NCI-H2227 treated with DMSO at 0.1 percent for 48 hours (cell line): Measurements from ENCODE around the gene CORO2A.
"Not testable (repeated sequence)": the region's sequence is repeated elsewhere in the genome, so short reads cannot be mapped to it uniquely, and the experiment has no call there.

Experiments used
- DNase-seq: peaks from one replicate; lab custom pipeline; 2025; lab: John Stamatoyannopoulos, UW

CORO2A gene

GRCh38 chr9:98190757-98191105 lies 1.7 kb downstream of the CORO2A start:
- DNase-seq, result no peak

GRCh38 chr9:98189412-98189811 lies 3.0 kb downstream of the CORO2A start:
- DNase-seq, result no peak

GRCh38 chr9:98187926-98188325 lies 4.5 kb downstream of the CORO2A start:
- DNase-seq, result no peak

GRCh38 chr9:98186236-98186635 lies 6.2 kb downstream of the CORO2A start:
- no peak for DNase-seq

GRCh38 chr9:98185611-98186171 lies 6.7 kb downstream of the CORO2A start:
- DNase-seq, result no peak

DNA sequence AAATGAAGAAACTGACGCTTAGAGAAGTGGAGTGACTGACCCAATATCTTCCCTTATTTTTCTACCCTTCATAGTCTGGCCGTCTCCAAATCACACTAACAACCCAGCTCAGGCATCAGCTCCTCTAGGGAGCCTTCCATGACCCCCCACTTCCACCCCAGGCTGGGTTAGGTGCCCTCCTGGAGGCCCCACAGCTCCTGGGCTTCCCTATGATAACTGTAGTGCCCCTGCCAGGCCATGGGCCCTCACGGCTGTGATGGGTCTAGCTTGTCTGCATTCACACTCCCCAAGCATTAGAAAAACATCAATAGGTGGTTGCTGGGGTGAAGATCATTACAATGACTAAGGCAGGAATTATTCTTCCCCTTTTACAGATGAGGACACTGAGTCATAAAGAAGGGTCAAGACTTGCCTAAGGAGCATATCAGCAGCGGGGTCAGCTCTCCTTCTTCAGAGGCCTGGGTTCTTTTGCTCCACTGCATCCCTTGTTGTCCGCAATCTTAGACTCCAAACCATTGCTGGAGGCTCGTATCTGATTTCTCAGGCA lies 7.3 kb downstream of the CORO2A start:
- DNase-seq, result no peak

- no peak for DNase-seq
These were observed 8.1 kb downstream of the CORO2A start for GRCh38 chr9:98184326-98184725.

DNA sequence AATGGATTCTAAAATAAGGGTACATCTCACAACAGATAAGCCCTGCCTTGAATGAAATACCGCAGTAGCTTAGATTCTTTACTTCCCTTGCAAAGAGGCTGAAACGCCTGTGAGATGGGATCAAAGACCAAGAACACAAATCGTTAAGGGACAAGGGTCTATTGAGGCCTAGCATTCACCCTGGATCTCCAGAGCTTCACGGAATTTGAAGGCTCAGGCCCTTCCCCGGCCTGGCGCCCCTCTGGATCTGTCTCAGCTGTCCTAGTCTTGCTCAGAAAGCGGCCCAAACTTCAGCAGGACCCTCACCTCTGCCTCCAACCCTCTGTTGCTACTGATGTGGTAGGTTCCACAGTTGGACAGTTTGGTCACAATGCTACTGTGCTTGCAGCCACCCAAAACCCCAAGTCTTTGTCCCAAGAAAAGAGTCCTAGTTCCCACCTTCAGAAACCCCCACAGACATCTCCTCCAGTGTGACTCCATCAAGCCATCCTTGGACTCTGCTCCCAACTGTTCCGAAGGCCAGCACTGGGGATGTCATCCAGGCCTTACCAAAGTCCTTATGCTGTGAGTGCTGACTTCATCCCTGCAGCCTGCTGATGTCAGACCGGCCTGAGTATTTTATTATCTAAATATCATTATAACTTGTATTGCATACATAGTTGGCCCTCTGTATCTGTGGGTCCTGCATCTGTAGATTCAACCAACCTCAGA lies 9.4 kb downstream of the CORO2A start:
- DNase-seq, result no peak

- no peak for DNase-seq
These were observed 10.2 kb downstream of the CORO2A start for GRCh38 chr9:98182069-98182820.

DNA sequence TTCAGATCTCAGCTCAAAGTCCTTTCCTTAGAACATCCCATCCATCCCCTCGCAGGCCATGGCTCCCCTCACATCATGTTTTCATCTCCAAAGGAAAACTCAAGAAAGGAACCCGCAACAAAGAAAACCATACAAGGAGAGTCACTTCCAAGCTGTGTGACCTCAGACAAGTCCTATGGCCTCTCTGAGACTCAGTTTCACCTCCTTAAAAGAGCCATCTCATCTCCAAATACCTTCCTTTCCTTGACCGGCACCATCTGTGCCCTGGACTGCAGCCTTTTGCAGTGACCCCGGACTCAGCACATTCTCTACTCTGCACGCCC lies 10.7 kb downstream of the CORO2A start:
- DNase-seq, result no peak

DNA sequence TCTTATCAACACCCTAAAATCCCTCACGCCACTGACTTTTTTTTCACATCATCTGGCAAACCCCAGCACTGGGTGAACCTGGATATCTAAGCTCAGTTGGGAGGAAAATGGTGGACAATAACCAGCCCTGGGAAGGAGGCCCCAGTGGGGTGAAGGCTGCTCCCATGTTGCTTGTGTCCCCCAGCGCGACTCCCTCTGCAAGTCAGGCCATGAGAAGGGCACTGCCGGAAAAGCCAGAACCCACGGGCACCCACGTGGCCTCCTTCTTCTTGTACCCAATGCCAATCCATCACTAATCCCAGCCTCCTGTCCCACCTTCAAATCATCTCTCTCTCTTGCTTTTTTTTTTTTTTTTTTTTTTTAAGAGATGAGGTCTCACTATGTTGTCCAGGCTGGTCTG lies 11.4 kb downstream of the CORO2A start:
- DNase-seq, result no peak

DNA sequence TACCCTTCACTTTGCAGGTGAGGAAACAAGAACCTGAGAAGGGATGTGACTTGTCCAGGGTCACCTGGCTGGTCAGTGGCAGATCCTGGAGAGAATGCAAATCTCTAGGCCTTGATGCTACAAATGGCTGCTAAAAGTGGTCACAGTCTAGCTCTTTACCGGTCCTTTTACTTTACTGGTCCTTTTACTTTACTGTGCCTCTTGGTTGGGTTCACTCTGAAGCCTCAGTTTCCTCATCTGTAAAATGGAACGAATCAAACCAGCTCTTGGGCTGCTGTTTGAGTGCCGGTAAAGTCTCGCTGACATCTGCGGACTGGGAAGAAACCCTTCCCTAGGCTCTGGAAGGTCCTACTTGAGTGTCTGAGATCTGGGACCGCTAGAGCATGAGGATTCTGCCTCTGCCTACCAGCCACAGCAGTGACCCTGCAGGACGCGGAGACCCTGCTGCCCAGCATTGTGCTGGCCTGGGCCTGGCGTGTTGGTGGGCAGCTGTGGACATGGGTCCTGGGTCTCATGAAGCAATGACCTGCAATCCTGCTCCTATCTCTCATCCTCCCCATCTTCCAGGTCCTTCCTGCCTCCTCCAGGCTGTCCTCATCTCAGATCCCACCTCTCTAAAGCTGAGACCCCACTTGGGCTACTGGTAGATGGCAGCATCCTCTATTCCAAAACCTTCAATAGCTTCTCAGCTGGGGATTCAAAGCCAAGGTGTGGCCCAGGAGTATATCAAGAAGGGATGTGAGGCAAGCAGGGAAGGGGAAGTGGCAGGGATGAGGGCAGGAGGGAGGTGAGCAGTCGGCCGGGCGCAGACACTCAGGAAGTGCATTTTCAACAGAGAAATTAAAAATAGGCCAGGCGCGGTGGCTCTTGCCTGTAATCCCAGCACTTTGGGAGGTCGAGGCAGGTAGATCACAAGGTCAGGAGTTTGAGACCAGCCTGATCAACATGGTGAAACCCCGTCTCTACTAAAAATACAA lies 13.3 kb downstream of the CORO2A start:
- DNase-seq, result no peak

GRCh38 chr9:98176391-98177259 lies 15.8 kb downstream of the CORO2A start:
- no peak for DNase-seq

GRCh38 chr9:98175762-98176161 lies 16.7 kb downstream of the CORO2A start:
- no peak for DNase-seq

GRCh38 chr9:98175028-98175569 lies 17.3 kb downstream of the CORO2A start:
- DNase-seq, result no peak

GRCh38 chr9:98174502-98174918 lies 17.9 kb downstream of the CORO2A start:
- not testable (repeated sequence) for DNase-seq

DNA sequence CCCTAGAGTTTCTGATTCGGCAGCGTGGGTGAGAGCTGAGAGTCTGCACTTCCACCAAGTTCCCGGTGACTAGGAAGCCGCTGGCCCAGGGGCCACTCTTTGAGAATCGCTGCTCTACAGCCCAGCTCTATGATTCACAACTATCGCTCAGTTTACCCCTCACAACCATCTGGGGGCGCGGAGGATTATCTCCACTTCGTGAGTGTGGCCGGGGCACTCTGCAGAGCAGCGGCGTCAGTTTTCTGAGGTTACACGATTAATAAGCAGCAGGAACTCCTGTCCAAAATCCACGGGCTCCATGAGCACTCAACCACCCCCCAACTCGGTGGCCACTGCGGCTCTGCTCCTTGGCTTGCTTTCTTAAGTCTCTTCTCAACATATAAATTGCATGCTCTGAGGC lies 19.3 kb downstream of the CORO2A start:
- no peak for DNase-seq

GRCh38 chr9:98172604-98173003 lies 19.8 kb downstream of the CORO2A start:
- DNase-seq, result no peak

DNA sequence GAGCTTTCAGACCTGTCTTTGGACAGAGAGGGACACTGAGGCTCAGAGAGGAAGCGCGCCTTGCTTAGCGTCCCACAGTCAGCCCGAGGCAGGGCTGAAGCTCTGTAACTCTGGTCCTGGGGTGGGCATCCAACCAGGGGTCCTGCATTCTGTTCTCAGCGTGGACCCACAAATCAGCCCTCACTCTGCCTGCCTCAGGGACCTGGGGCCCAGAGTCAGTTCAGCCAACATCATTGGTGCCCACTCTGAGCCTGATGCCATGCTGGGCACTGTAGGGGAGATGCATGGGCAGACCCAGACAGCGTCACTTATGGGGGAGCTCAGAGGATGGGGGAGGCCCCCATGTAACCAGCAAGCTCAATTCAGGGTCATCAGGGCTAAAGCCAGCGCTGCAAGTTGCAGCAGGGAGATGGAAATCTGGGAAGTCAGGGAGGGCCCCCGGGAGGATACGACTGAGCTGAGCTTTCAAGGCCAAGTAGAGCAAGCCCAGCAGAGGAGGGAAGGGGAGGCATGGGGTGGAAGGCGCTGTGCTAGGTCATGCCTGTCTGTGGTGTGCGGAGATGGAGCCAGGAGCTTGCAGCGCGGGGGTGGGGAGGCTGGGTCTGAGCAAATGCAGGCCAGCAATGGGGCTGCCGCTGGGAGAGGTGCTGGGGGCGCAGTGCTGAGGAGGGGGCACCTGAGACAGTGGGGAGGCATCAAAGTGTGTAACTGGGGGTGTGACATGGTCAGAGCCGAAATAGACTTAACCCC lies 21.1 kb downstream of the CORO2A start:
- no peak for DNase-seq

GRCh38 chr9:98168941-98169488 lies 23.4 kb downstream of the CORO2A start:
- DNase-seq, result peak; percentile 23
